NT2/D1 (cell line): ENCODE data around the gene PALD1.

Experiments
- DNase-seq: peaks from one replicate; pipeline ENCODE4 v3.0.0-alpha.2; 2011; ENCODE audit warnings: low read depth, low spot score
- H3K27me3 ChIP-seq: 2 replicates; pipeline ENCODE4 v1.6.0; 2011; ENCODE audit warnings: mild to moderate bottlenecking; ENCODE audit not compliant: insufficient read length, insufficient read depth
- H3K36me3 ChIP-seq: 2 replicates; pipeline ENCODE4 v1.6.1; 2011; ENCODE audit warnings: mild to moderate bottlenecking, low read length, mixed read lengths; ENCODE audit not compliant: insufficient read depth, insufficient read length
- H3K4me1 ChIP-seq: 2 replicates; pipeline ENCODE4 v1.5.1; 2011; ENCODE audit not compliant: insufficient read depth, insufficient read length
- H3K4me3 ChIP-seq: 2 replicates; pipeline ENCODE4 v1.5.1; 2011; ENCODE audit warnings: low read depth; ENCODE audit not compliant: insufficient read length
- H3K9ac ChIP-seq: 2 replicates; pipeline ENCODE4 v1.6.0; 2011; ENCODE audit warnings: low read depth; ENCODE audit not compliant: insufficient read length
- H3K9me3 ChIP-seq: 2 replicates; pipeline ENCODE4 v1.5.1; 2011; ENCODE audit warnings: mild to moderate bottlenecking, low read length; ENCODE audit not compliant: insufficient read depth
- SUZ12 ChIP-seq: IDR thresholded peaks from 2 replicates; pipeline ENCODE4 v1.6.1; 2011; ENCODE audit not compliant: insufficient read length, insufficient read depth; ENCODE audit errors: extremely low read depth
- YY1 ChIP-seq: IDR thresholded peaks from 2 replicates; pipeline ENCODE4 v1.6.1; 2011; ENCODE audit not compliant: insufficient read length, insufficient read depth
- ZNF274 ChIP-seq: IDR thresholded peaks from 2 replicates; pipeline ENCODE4 v1.6.1; 2011; ENCODE audit warnings: mild to moderate bottlenecking, low read depth, low read length

The PALD1 gene

DNA sequence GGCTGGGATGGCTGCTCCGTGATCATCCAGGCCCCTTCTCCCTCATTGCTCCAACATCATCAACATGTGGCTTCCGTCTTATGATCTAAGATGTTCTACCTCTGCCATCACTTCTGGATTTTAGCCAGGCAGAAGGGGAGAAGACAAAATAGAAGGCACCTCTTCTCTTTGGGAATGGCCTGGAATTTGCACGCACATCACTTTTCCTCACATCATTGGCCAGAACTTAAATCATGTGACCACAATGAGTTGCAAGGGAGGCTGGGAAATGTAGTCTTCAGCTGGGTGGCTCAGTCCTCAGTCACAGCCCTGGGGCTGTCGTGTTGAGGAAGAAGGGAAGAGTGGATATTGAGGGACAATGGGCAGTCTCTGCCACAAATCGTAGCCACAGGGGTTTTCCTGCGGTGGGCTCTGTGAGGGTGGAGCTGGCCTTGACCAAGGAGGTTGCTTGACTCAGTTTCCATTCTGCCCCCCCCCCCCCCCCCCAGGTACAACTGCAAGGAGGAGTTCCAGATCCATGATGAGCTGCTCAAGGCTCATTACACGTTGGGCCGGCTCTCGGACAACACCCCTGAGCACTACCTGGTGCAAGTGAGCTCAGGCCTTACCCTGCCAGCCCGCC, 50.3 kb downstream of the PALD1 start:
- H3K9ac ChIP-seq, result no peak overlapping the region
- peaks cover 2% of the 10 kb centered on the region for H3K4me1 ChIP-seq
- no peak overlapping the region for H3K4me3 ChIP-seq
- H3K27me3 ChIP-seq, result no peaks in the 10 kb centered on the region
- DNase-seq, result no peak
- H3K36me3 ChIP-seq, result peaks cover 19% of the 10 kb centered on the region
- TF ChIP-seq SUZ12 (no peak), ZNF274 (no peak)
- no peaks in the 10 kb centered on the region for H3K9me3 ChIP-seq

- peaks cover 23% of the 10 kb centered on the region for H3K36me3 ChIP-seq
- no peak overlapping the region for H3K4me3 ChIP-seq
- no peaks in the 10 kb centered on the region for H3K9me3 ChIP-seq
- DNase-seq, result no peak
- H3K4me1 ChIP-seq, result peaks cover 2% of the 10 kb centered on the region
- H3K9ac ChIP-seq, result no peak overlapping the region
- no peaks in the 10 kb centered on the region for H3K27me3 ChIP-seq
- no peak for TF ChIP-seq YY1
- TF ChIP-seq SUZ12, result no peak
- no peak for TF ChIP-seq ZNF274
Measured at GRCh38 chr10:70529848-70530247, 51.3 kb downstream of the PALD1 start.

DNA sequence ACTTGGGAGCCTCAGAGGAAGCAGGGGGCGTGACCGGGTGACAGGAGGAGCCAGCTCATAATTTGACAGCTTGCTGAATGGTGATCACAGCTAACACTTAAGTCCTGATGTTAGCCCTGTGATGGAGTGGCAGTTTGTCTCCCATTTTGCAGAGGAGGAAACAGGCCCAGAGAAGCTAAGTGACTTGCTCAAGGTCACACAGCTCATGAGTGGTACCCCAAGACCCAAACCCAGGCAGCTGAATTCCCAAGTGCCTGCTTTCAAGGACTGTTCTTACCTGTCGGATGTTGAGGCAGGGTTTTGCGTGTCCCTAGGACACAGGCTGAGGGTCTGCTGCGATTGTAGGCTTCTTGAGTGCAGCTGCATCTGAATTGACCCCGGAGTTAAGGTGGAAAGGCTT, 51.7 kb downstream of the PALD1 start:
- no peaks in the 10 kb centered on the region for H3K9me3 ChIP-seq

DNA sequence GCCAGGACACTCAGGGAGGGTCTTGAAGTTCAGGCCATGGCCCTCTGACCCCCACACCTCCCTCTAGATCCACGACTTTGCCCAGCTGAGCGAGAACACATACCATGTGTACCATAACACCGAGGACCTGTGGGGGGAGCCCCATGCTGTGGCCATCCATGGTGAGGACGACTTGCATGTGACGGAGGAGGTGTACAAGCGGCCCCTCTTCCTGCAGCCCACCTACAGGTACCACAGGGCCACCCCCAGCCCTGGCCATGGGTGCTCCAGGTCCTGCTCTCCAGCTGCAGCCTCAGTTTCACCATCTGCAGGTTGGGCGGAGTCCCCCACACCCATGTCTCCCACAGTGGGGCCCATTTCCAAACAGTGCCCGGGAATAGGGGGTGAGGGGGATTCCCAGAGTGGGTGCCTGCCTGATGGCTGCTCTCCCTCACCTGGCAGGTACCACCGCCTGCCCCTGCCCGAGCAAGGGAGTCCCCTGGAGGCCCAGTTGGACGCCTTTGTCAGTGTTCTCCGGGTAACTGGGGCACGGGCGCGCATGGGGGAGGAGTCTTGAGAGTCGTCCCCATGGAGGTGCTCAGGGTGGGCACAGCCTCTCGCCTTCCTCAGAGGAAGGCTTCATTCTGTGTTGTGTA, 54.1 kb downstream of the PALD1 start:
- H3K4me1 ChIP-seq, result peaks cover 8% of the 10 kb centered on the region
- no peaks in the 10 kb centered on the region for H3K27me3 ChIP-seq
- no peak overlapping the region for H3K4me3 ChIP-seq
- TF ChIP-seq ZNF274 (no peak), YY1 (no peak), SUZ12 (no peak)
- no peak for DNase-seq
- H3K9ac ChIP-seq, result no peak overlapping the region
- H3K36me3 ChIP-seq, result peaks cover 26% of the 10 kb centered on the region
- H3K9me3 ChIP-seq, result no peaks in the 10 kb centered on the region

More for the DNA sequence above, 51.7 kb downstream of the PALD1 start:
- H3K9ac ChIP-seq, result no peak overlapping the region
- TF ChIP-seq SUZ12, result no peak
- no peak for TF ChIP-seq ZNF274
- no peak for TF ChIP-seq YY1
- peaks cover 2% of the 10 kb centered on the region for H3K4me1 ChIP-seq
- no peak for DNase-seq
- no peak overlapping the region for H3K4me3 ChIP-seq
- no peaks in the 10 kb centered on the region for H3K27me3 ChIP-seq
- H3K36me3 ChIP-seq, result peaks cover 26% of the 10 kb centered on the region

DNA sequence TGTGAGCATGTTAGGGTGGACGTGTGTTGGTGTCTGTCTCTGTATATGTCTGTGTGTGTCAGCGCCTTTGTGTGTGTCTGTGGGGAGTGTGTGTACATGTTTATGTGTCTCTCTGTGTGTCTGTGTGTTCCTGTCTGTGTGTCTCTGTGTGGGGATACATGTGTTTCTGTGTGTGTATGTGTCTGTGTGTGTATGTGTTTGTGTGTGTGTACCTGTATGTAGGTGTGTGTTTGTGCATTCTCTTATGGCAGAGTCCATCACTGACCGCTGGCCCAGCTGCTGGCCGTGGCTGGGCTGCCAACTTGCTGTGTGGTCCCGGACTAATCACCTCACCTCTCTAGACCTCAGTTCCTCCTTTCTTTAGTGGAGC, 54.6 kb downstream of the PALD1 start:
- Histone ChIP-seq H3K36me3 (peaks cover 29% of the 10 kb centered on the region), H3K4me1 (peaks cover 13% of the 10 kb centered on the region), H3K9ac (no peak overlapping the region), H3K27me3 (no peaks in the 10 kb centered on the region), H3K4me3 (no peak overlapping the region), H3K9me3 (no peaks in the 10 kb centered on the region)
- TF ChIP-seq SUZ12 (no peak), ZNF274 (no peak), YY1 (no peak)
- no peak for DNase-seq

GRCh38 chr10:70534281-70534680, 55.7 kb downstream of the PALD1 start:
- Histone ChIP-seq H3K27me3 (no peaks in the 10 kb centered on the region), H3K36me3 (peaks cover 38% of the 10 kb centered on the region), H3K4me3 (no peak overlapping the region), H3K9me3 (no peaks in the 10 kb centered on the region), H3K4me1 (peaks cover 14% of the 10 kb centered on the region), H3K9ac (no peak overlapping the region)
- TF ChIP-seq YY1, result no peak
- no peak for TF ChIP-seq ZNF274
- TF ChIP-seq SUZ12, result no peak
- no peak for DNase-seq

- peaks cover 41% of the 10 kb centered on the region for H3K36me3 ChIP-seq
- no peak for TF ChIP-seq ZNF274
- TF ChIP-seq SUZ12, result no peak
- TF ChIP-seq YY1, result no peak
- no peak overlapping the region for H3K9ac ChIP-seq
- H3K27me3 ChIP-seq, result no peaks in the 10 kb centered on the region
- no peak overlapping the region for H3K4me3 ChIP-seq
- no peak for DNase-seq
- H3K9me3 ChIP-seq, result no peaks in the 10 kb centered on the region
- H3K4me1 ChIP-seq, result peaks cover 14% of the 10 kb centered on the region
Measured at GRCh38 chr10:70535001-70535400, 56.4 kb downstream of the PALD1 start.

DNA sequence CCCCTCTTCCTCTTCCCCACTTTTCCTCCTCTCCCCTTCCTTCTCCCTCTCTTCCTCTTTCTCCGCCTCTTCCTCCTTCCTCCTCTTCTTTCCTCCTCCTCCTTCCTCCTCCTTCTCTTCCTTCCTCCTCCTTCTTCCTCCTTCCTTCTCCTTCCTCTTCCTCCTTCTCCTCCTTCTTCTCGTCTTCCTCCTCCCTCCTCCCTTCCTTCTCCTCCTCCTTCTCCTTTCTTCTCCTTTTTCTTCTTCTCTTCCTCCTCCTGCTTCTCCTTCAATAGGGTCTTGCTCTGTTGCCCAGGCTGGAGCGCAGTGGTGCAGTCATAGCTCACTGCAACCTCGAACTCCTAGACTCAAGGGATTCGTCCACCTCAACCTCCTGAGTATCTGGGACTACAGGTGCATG, 56.9 kb downstream of the PALD1 start:
- DNase-seq, result no peak
- no peak overlapping the region for H3K4me3 ChIP-seq
- H3K4me1 ChIP-seq, result peaks cover 14% of the 10 kb centered on the region
- peaks cover 37% of the 10 kb centered on the region for H3K36me3 ChIP-seq
- no peak overlapping the region for H3K9ac ChIP-seq
- H3K27me3 ChIP-seq, result no peaks in the 10 kb centered on the region
- H3K9me3 ChIP-seq, result no peaks in the 10 kb centered on the region
- TF ChIP-seq SUZ12 (no peak), YY1 (no peak), ZNF274 (no peak)
